ENCODE measurements around the gene AKR1B1. TPM values are rescaled to one million over a fixed set of nuclear protein-coding genes. Genes with fewer than 3 reads are reported as not detected.

Gene AKR1B1
- total RNA-seq, 1 experiment from 2014 or later, result 135 TPM

DNA sequence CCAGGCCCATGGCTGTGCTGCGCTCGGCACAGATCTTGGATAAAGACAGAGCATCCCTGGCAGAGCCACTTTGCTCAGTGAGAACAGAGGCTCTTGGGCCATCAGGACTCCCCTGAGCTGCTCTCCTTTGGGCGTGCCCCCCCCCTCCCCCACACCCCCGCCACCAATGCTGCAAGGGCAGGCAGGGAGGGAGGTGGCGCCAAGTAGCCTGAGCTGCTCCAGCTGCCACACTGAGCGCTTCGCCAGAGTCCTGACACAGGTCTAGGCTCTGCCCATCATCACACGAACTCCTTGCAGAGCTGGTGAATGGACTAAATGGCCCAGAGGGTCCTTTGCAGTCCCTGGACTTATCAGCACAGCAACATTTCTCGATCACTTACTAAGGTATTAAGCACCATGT lies 12.5 kb downstream of the AKR1B1 start:
- Mint-ChIP-seq H3K4me3 (no peak overlapping the region), H3K36me3 (peaks cover 82% of the 10 kb centered on the region), H3K9me3 (no peaks in the 10 kb centered on the region), H3K4me1 (no peaks in the 10 kb centered on the region), H3K27ac (no peak overlapping the region), H3K27me3 (ENCODE audit: low read depth) (no peaks in the 10 kb centered on the region)
- CTCF ChIA-PET, result interaction anchor here (1.9 kb wide), 1 partner anchor 14 kb away, joined by 8 read pairs; no protein-coding TSS in a partner anchor
- POLR2A ChIA-PET, result no interaction called here
- ATAC-seq (no peak), DNase-seq (ENCODE audit: low spot score) (no peak)
- TF ChIP-seq PRRX2 (CRISPR knock-in tag; IDR thresholded peaks at IDR 0.05) (no peak), TEAD4 (CRISPR knock-in tag; IDR thresholded peaks at IDR 0.05) (no peak), ETV6 (CRISPR knock-in tag; IDR thresholded peaks at IDR 0.05) (no peak), ZMAT4 (CRISPR knock-in tag; IDR thresholded peaks at IDR 0.05) (no peak), TCF7 (CRISPR knock-in tag; IDR thresholded peaks at IDR 0.05; ENCODE audit: low read depth) (no peak)
- TF ChIP-seq, protein P1, sequence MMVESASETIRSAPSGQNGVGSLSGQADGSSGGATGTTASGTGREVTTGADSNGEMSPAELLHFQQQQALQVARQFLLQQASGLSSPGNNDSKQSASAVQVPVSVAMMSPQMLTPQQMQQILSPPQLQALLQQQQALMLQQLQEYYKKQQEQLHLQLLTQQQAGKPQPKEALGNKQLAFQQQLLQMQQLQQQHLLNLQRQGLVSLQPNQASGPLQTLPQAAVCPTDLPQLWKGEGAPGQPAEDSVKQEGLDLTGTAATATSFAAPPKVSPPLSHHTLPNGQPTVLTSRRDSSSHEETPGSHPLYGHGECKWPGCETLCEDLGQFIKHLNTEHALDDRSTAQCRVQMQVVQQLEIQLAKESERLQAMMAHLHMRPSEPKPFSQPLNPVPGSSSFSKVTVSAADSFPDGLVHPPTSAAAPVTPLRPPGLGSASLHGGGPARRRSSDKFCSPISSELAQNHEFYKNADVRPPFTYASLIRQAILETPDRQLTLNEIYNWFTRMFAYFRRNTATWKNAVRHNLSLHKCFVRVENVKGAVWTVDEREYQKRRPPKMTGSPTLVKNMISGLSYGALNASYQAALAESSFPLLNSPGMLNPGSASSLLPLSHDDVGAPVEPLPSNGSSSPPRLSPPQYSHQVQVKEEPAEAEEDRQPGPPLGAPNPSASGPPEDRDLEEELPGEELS (CRISPR knock-in tag; IDR thresholded peaks at IDR 0.05), result no peak

GRCh38 chr7:134444961-134445315 lies 14.0 kb downstream of the AKR1B1 start:
- H3K4me1 Mint-ChIP-seq, result no peaks in the 10 kb centered on the region
- peaks cover 83% of the 10 kb centered on the region for H3K36me3 Mint-ChIP-seq
- H3K4me3 Mint-ChIP-seq, result no peak overlapping the region
- ChIA-PET POLR2A (no interaction called here), CTCF (interaction anchor here (1.4 kb wide), 1 partner anchor 8 kb away, joined by 4 read pairs; no protein-coding TSS in a partner anchor)
- H3K27me3 Mint-ChIP-seq (ENCODE audit: low read depth), result no peaks in the 10 kb centered on the region
- no peak for ATAC-seq
- DNase-seq (ENCODE audit: low spot score), result no peak
- no peak for TF ChIP-seq ZNF416 (CRISPR knock-in tag; IDR thresholded peaks at IDR 0.05)
- no peak overlapping the region for H3K27ac Mint-ChIP-seq
- no peaks in the 10 kb centered on the region for H3K9me3 Mint-ChIP-seq

DNA sequence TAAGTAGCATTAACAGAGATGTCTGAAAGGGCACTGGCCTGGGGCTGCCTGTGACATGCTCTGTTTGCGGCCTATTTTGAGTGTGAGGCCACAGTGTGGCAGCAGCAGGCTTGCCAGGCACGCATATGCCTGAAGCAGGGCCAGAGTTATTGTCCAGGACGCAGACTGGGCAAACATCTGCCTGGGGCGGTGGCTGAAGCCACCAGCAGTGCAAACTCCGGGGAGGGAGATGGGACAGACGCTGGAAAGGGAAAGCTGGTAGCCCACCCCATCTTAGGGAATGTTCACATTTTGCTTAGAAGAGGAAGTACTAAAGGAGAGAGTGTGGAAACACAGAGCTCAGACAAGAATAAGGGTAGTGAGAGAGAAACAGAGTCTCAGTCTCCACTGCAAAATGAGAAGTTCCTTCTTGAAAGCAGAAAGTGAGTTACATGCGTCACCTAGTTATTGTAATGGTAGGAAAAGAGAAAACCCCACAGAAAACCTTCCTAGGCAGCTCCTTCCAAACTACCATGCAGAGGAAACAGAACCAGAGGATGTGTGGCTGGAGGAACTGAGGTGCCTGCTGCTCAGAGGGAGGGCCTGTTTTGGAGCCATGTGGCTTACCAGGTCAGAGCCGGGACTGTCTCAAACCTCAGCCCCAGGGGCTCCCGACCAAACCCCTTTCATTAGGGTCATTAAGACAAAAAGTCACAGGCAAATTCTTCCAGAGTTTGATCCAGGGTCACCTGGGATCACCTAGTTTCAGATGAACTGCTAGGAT lies 14.5 kb downstream of the AKR1B1 start:
- Mint-ChIP-seq H3K9me3 (peaks cover 1% of the 10 kb centered on the region), H3K27me3 (ENCODE audit: low read depth) (no peaks in the 10 kb centered on the region), H3K27ac (no peak overlapping the region; the same call in 1 of the 2 replicates), H3K4me1 (no peaks in the 10 kb centered on the region), H3K36me3 (peaks cover 83% of the 10 kb centered on the region), H3K4me3 (no peak overlapping the region)
- DNase-seq (ENCODE audit: low spot score), result no peak
- ATAC-seq, result no peak
- CTCF ChIA-PET, result interaction anchor here (1.4 kb wide), 1 partner anchor 8 kb away, joined by 4 read pairs; no protein-coding TSS in a partner anchor
- TF ChIP-seq NFE2L1 (CRISPR knock-in tag; IDR thresholded peaks at IDR 0.05), result no peak
- TF ChIP-seq RELA (CRISPR knock-in tag; IDR thresholded peaks at IDR 0.05; ENCODE audit: borderline replicate concordance), result no peak
- TF ChIP-seq GRHL2 (CRISPR knock-in tag; IDR thresholded peaks at IDR 0.05; ENCODE audit: insufficient replicate concordance, severe bottlenecking), result no peak
- no peak for TF ChIP-seq ZNF138 (CRISPR knock-in tag; conservative IDR thresholded peaks at IDR 0.05)
- POLR2A ChIA-PET, result no interaction called here

- Mint-ChIP-seq H3K27ac (peak overlapping the region; percentile 63), H3K4me1 (no peaks in the 10 kb centered on the region), H3K36me3 (peaks cover 82% of the 10 kb centered on the region), H3K27me3 (ENCODE audit: low read depth) (no peaks in the 10 kb centered on the region), H3K9me3 (peaks cover 10% of the 10 kb centered on the region), H3K4me3 (no peak overlapping the region)
- ChIA-PET CTCF (interaction anchor here (1.4 kb wide), 1 partner anchor 9 kb away, joined by 4 read pairs; no protein-coding TSS in a partner anchor), POLR2A (no interaction called here)
- DNase-seq (ENCODE audit: low spot score), result no peak
- no peak for ATAC-seq
- TF ChIP-seq ZNF263 (CRISPR knock-in tag; IDR thresholded peaks at IDR 0.05; ENCODE audit: low read depth) (no peak), SMAD3 (CRISPR knock-in tag; IDR thresholded peaks at IDR 0.05; ENCODE audit: borderline replicate concordance) (no peak), EMX1 (CRISPR knock-in tag; IDR thresholded peaks at IDR 0.05) (no peak), CBFB (CRISPR knock-in tag; IDR thresholded peaks at IDR 0.05; ENCODE audit: low read depth) (no peak), GTF2I (CRISPR knock-in tag; conservative IDR thresholded peaks at IDR 0.05) (no peak), SOX15 (CRISPR knock-in tag; IDR thresholded peaks at IDR 0.05) (no peak), TP53 (CRISPR knock-in tag; IDR thresholded peaks at IDR 0.05) (no peak), MAX (CRISPR knock-in tag; IDR thresholded peaks at IDR 0.05) (no peak), ZBTB21 (CRISPR knock-in tag; IDR thresholded peaks at IDR 0.05; ENCODE audit: borderline replicate concordance) (no peak)
- TF ChIP-seq, protein P2, sequence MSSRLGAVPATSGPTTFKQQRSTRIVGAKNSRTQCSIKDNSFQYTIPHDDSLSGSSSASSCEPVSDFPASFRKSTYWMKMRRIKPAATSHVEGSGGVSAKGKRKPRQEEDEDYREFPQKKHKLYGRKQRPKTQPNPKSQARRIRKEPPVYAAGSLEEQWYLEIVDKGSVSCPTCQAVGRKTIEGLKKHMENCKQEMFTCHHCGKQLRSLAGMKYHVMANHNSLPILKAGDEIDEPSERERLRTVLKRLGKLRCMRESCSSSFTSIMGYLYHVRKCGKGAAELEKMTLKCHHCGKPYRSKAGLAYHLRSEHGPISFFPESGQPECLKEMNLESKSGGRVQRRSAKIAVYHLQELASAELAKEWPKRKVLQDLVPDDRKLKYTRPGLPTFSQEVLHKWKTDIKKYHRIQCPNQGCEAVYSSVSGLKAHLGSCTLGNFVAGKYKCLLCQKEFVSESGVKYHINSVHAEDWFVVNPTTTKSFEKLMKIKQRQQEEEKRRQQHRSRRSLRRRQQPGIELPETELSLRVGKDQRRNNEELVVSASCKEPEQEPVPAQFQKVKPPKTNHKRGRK (CRISPR knock-in tag; IDR thresholded peaks at IDR 0.05; ENCODE audit: borderline replicate concordance), result no peak
- TF ChIP-seq, protein P3, sequence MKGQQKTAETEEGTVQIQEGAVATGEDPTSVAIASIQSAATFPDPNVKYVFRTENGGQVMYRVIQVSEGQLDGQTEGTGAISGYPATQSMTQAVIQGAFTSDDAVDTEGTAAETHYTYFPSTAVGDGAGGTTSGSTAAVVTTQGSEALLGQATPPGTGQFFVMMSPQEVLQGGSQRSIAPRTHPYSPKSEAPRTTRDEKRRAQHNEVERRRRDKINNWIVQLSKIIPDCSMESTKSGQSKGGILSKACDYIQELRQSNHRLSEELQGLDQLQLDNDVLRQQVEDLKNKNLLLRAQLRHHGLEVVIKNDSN (CRISPR knock-in tag; IDR thresholded peaks at IDR 0.05), result no peak
These were observed 15.4 kb downstream of the AKR1B1 start for GRCh38 chr7:134443396-134444070.
